Activated T-cell treated with anti-CD3 and anti-CD28 coated beads, Interleukin-2, amount 50 U/mL, for 24 hours (primary cell): ENCODE results near the gene CTNND1.
A peak's percentile ranks its signal among the peaks of the same experiment; 100 is the strongest.

Source experiments
- DNase-seq: peaks from one replicate; pipeline ENCODE4 v3.0.0-alpha.2; 2020
- H3K27ac Mint-ChIP-seq: 2 replicates; pipeline ENCODE4 v1.8.0; 2020; ENCODE audit warnings: mild to moderate bottlenecking, mixed read lengths
- H3K27me3 Mint-ChIP-seq: 2 replicates; pipeline ENCODE4 v1.8.0; 2020; ENCODE audit warnings: mixed read lengths
- H3K36me3 Mint-ChIP-seq: 2 replicates; pipeline ENCODE4 v1.8.0; 2020; ENCODE audit warnings: low read depth, mixed read lengths
- H3K4me1 Mint-ChIP-seq: 2 replicates; pipeline ENCODE4 v1.8.0; 2020; ENCODE audit warnings: low read depth, mixed read lengths
- H3K4me3 Mint-ChIP-seq: 2 replicates; pipeline ENCODE4 v1.8.0; 2020; ENCODE audit warnings: mild to moderate bottlenecking, moderate library complexity, mixed read lengths
- H3K9me3 Mint-ChIP-seq: 2 replicates; pipeline ENCODE4 v1.8.0; 2020; ENCODE audit warnings: mixed read lengths

Gene CTNND1

GRCh38 chr11:57792870-57793269 is 31.3 kb downstream of the CTNND1 start:
- DNase-seq, result no peak
- Mint-ChIP-seq H3K27ac (peak overlapping the region; percentile 87), H3K4me3 (peak overlapping the region; percentile 54), H3K4me1 (peaks cover 37% of the 10 kb centered on the region), H3K27me3 (no peaks in the 10 kb centered on the region), H3K36me3 (peaks cover 9% of the 10 kb centered on the region), H3K9me3 (no peaks in the 10 kb centered on the region)

- Mint-ChIP-seq H3K36me3 (peaks cover 12% of the 10 kb centered on the region), H3K27me3 (no peaks in the 10 kb centered on the region), H3K4me3 (no peak overlapping the region), H3K4me1 (peaks cover 37% of the 10 kb centered on the region), H3K9me3 (no peaks in the 10 kb centered on the region), H3K27ac (peak overlapping the region; percentile 87)
- no peak for DNase-seq
These were observed 31.9 kb downstream of the CTNND1 start for GRCh38 chr11:57793351-57794115.

GRCh38 chr11:57798905-57799559 is 37.4 kb downstream of the CTNND1 start:
- peaks cover 32% of the 10 kb centered on the region for H3K36me3 Mint-ChIP-seq
- DNase-seq, result no peak

GRCh38 chr11:57800444-57801182 is 39.0 kb downstream of the CTNND1 start:
- Mint-ChIP-seq H3K9me3 (no peaks in the 10 kb centered on the region), H3K27me3 (no peaks in the 10 kb centered on the region), H3K4me3 (no peak overlapping the region), H3K4me1 (peaks cover 24% of the 10 kb centered on the region), H3K36me3 (peaks cover 43% of the 10 kb centered on the region), H3K27ac (peak overlapping the region; percentile 88)
- no peak for DNase-seq

More at GRCh38 chr11:57798905-57799559, 37.4 kb downstream of the CTNND1 start:
- Mint-ChIP-seq H3K9me3 (no peaks in the 10 kb centered on the region), H3K27ac (peak overlapping the region; percentile 53), H3K4me3 (no peak overlapping the region), H3K4me1 (peaks cover 26% of the 10 kb centered on the region), H3K27me3 (no peaks in the 10 kb centered on the region)

GRCh38 chr11:57801183-57801485 is 39.5 kb downstream of the CTNND1 start:
- Mint-ChIP-seq H3K4me3 (no peak overlapping the region), H3K27me3 (no peaks in the 10 kb centered on the region), H3K9me3 (no peaks in the 10 kb centered on the region), H3K4me1 (peaks cover 24% of the 10 kb centered on the region), H3K36me3 (peaks cover 45% of the 10 kb centered on the region), H3K27ac (peak overlapping the region; percentile 88)
- no peak for DNase-seq

- Mint-ChIP-seq H3K4me3 (no peak overlapping the region), H3K9me3 (no peaks in the 10 kb centered on the region), H3K27me3 (no peaks in the 10 kb centered on the region), H3K36me3 (peaks cover 48% of the 10 kb centered on the region), H3K4me1 (peaks cover 24% of the 10 kb centered on the region), H3K27ac (no peak overlapping the region)
- DNase-seq, result no peak
These were observed 40.8 kb downstream of the CTNND1 start for GRCh38 chr11:57802411-57802810.

- no peaks in the 10 kb centered on the region for H3K27me3 Mint-ChIP-seq
- no peaks in the 10 kb centered on the region for H3K9me3 Mint-ChIP-seq
- peaks cover 12% of the 10 kb centered on the region for H3K4me1 Mint-ChIP-seq
- DNase-seq, result no peak
- no peak overlapping the region for H3K4me3 Mint-ChIP-seq
- H3K36me3 Mint-ChIP-seq, result peaks cover 54% of the 10 kb centered on the region
- H3K27ac Mint-ChIP-seq, result no peak overlapping the region
These were observed 42.9 kb downstream of the CTNND1 start for GRCh38 chr11:57804466-57804865.

GRCh38 chr11:57805780-57806179 is 44.2 kb downstream of the CTNND1 start:
- Mint-ChIP-seq H3K4me3 (no peak overlapping the region), H3K27me3 (no peaks in the 10 kb centered on the region), H3K9me3 (no peaks in the 10 kb centered on the region), H3K4me1 (peaks cover 6% of the 10 kb centered on the region), H3K27ac (no peak overlapping the region), H3K36me3 (peaks cover 62% of the 10 kb centered on the region)
- no peak for DNase-seq

- Mint-ChIP-seq H3K4me1 (peaks cover 7% of the 10 kb centered on the region), H3K36me3 (peaks cover 50% of the 10 kb centered on the region), H3K27ac (no peak overlapping the region), H3K4me3 (no peak overlapping the region), H3K27me3 (no peaks in the 10 kb centered on the region), H3K9me3 (no peaks in the 10 kb centered on the region)
- DNase-seq, result no peak
These were observed 51.0 kb downstream of the CTNND1 start for GRCh38 chr11:57812634-57813033.

GRCh38 chr11:57815476-57815875 is 53.9 kb downstream of the CTNND1 start:
- no peak overlapping the region for H3K27ac Mint-ChIP-seq
- H3K36me3 Mint-ChIP-seq, result peaks cover 32% of the 10 kb centered on the region
- no peak overlapping the region for H3K4me3 Mint-ChIP-seq
- H3K27me3 Mint-ChIP-seq, result no peaks in the 10 kb centered on the region
- H3K9me3 Mint-ChIP-seq, result no peaks in the 10 kb centered on the region
- peaks cover 7% of the 10 kb centered on the region for H3K4me1 Mint-ChIP-seq
- no peak for DNase-seq

GRCh38 chr11:57815877-57816276 is 54.3 kb downstream of the CTNND1 start:
- H3K4me3 Mint-ChIP-seq, result no peak overlapping the region
- H3K27ac Mint-ChIP-seq, result no peak overlapping the region
- H3K9me3 Mint-ChIP-seq, result no peaks in the 10 kb centered on the region
- no peak for DNase-seq
- peaks cover 32% of the 10 kb centered on the region for H3K36me3 Mint-ChIP-seq
- H3K4me1 Mint-ChIP-seq, result peaks cover 7% of the 10 kb centered on the region
- no peaks in the 10 kb centered on the region for H3K27me3 Mint-ChIP-seq

GRCh38 chr11:57818812-57819211 is 57.2 kb downstream of the CTNND1 start:
- Mint-ChIP-seq H3K27me3 (no peaks in the 10 kb centered on the region), H3K4me3 (no peak overlapping the region), H3K36me3 (peaks cover 24% of the 10 kb centered on the region), H3K27ac (no peak overlapping the region), H3K9me3 (no peaks in the 10 kb centered on the region), H3K4me1 (peaks cover 7% of the 10 kb centered on the region)
- DNase-seq, result no peak

- H3K4me3 Mint-ChIP-seq, result no peak overlapping the region
- H3K27me3 Mint-ChIP-seq, result no peaks in the 10 kb centered on the region
- no peaks in the 10 kb centered on the region for H3K9me3 Mint-ChIP-seq
- no peak for DNase-seq
- H3K4me1 Mint-ChIP-seq, result peaks cover 7% of the 10 kb centered on the region
- peaks cover 21% of the 10 kb centered on the region for H3K36me3 Mint-ChIP-seq
- no peak overlapping the region for H3K27ac Mint-ChIP-seq
These were observed 57.8 kb downstream of the CTNND1 start for GRCh38 chr11:57819252-57819979.

- no peak for DNase-seq
- H3K36me3 Mint-ChIP-seq, result no peaks in the 10 kb centered on the region
- H3K9me3 Mint-ChIP-seq, result no peaks in the 10 kb centered on the region
- no peaks in the 10 kb centered on the region for H3K4me1 Mint-ChIP-seq
- H3K27ac Mint-ChIP-seq, result no peak overlapping the region
- H3K4me3 Mint-ChIP-seq, result no peak overlapping the region
- H3K27me3 Mint-ChIP-seq, result peaks cover 4% of the 10 kb centered on the region
These were observed 62.3 kb downstream of the CTNND1 start for GRCh38 chr11:57823859-57824258.
